ENCODE results near the gene NR1D1. TPM values are rescaled to one million over a fixed set of nuclear protein-coding genes. Genes with fewer than 3 reads are reported as not detected.
A peak's percentile ranks its signal among the peaks of the same experiment; 100 is the strongest.

NR1D1 gene
- total RNA-seq, 1 donor = 6.5 TPM

- peak within 1 kb of the TSS; percentile 96 for H3K4me3 ChIP-seq (ENCODE audit: low read depth, low read length)
- DNase-seq (ENCODE audit: low read depth) = peak; percentile 69
- TF ChIP-seq CTCF (IDR thresholded peaks at IDR 0.05; ENCODE audit: insufficient read depth, low read length) = no peak
These were observed 21.1 kb upstream of the NR1D1 start, which contains the start of gene MSL1 for GRCh38 chr17:40121181-40122135. TSS of gene MSL1 (plus strand) at chr17:40121971. CDS start at chr17:40122613, 642 bp downstream.

- no peak for DNase-seq (ENCODE audit: low read depth)
- no peak for TF ChIP-seq CTCF (IDR thresholded peaks at IDR 0.05; ENCODE audit: insufficient read depth, low read length)
- no peak overlapping the region for H3K4me3 ChIP-seq (ENCODE audit: low read depth, low read length)
These were observed 14.7 kb upstream of the NR1D1 start for GRCh38 chr17:40115101-40115436.

GRCh38 chr17:40113907-40114245, 13.5 kb upstream of the NR1D1 start:
- peak overlapping the region; percentile 54 for H3K4me3 ChIP-seq (ENCODE audit: low read depth, low read length)
- DNase-seq (ENCODE audit: low read depth) = peak; percentile 50
- no peak for TF ChIP-seq CTCF (IDR thresholded peaks at IDR 0.05; ENCODE audit: insufficient read depth, low read length)

GRCh38 chr17:40113110-40113906, 12.9 kb upstream of the NR1D1 start:
- peak; percentile 89 for TF ChIP-seq CTCF (IDR thresholded peaks at IDR 0.05; ENCODE audit: insufficient read depth, low read length)
- DNase-seq (ENCODE audit: low read depth) = peak; percentile 98
- H3K4me3 ChIP-seq (ENCODE audit: low read depth, low read length) = peak overlapping the region; percentile 54

- TF ChIP-seq CTCF (IDR thresholded peaks at IDR 0.05; ENCODE audit: insufficient read depth, low read length) = no peak
- DNase-seq (ENCODE audit: low read depth) = no peak
- H3K4me3 ChIP-seq (ENCODE audit: low read depth, low read length) = peak overlapping the region; percentile 29
These were observed 12.3 kb upstream of the NR1D1 start for GRCh38 chr17:40112718-40113109.

GRCh38 chr17:40112191-40112711, 11.9 kb upstream of the NR1D1 start:
- H3K4me3 ChIP-seq (ENCODE audit: low read depth, low read length) = no peak overlapping the region
- no peak for TF ChIP-seq CTCF (IDR thresholded peaks at IDR 0.05; ENCODE audit: insufficient read depth, low read length)
- no peak for DNase-seq (ENCODE audit: low read depth)
